Measurements from ENCODE around the gene HHAT.

HHAT gene

DNA sequence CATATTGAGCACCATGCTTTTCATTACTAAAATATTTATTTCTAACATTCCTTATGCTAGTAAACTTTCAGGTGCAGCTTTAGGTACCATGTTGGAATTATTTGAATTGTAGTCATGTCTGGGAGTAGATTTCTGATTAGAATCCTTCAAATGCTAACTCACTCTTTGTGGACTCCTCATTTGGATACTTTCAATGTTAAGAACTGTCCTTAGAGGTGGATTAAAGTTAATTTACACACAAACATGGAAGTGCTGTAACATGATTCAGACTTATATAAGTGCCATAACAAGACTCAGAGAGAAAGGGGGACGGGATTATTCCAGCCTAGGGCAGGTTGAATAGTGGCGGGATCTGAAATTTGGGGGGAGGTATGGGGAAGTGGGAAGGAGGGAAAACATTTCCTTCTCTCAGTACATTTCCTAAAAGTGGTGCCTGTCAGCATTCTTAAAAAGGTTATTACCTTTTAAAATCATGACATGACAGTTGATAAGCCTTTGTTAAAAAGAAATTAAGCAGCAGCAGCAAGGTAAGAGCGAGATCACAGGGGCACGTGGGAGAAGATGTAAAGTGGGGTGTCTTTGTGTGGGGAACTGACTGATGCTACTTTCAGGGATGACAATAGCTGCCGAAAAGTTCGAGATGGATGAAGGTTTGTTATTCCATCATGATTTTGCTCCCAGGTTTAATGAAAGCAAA is 44.4 kb downstream of the HHAT start:
- H3K4me3 ChIP-seq (ENCODE audit: low read length) = no peak overlapping the region
- TF ChIP-seq, protein P1, sequence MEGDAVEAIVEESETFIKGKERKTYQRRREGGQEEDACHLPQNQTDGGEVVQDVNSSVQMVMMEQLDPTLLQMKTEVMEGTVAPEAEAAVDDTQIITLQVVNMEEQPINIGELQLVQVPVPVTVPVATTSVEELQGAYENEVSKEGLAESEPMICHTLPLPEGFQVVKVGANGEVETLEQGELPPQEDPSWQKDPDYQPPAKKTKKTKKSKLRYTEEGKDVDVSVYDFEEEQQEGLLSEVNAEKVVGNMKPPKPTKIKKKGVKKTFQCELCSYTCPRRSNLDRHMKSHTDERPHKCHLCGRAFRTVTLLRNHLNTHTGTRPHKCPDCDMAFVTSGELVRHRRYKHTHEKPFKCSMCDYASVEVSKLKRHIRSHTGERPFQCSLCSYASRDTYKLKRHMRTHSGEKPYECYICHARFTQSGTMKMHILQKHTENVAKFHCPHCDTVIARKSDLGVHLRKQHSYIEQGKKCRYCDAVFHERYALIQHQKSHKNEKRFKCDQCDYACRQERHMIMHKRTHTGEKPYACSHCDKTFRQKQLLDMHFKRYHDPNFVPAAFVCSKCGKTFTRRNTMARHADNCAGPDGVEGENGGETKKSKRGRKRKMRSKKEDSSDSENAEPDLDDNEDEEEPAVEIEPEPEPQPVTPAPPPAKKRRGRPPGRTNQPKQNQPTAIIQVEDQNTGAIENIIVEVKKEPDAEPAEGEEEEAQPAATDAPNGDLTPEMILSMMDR (conservative IDR thresholded peaks at IDR 0.05; ENCODE audit: low read depth, low read length) = no peak
- DNase-seq (ENCODE audit: low read depth) = no peak

DNA sequence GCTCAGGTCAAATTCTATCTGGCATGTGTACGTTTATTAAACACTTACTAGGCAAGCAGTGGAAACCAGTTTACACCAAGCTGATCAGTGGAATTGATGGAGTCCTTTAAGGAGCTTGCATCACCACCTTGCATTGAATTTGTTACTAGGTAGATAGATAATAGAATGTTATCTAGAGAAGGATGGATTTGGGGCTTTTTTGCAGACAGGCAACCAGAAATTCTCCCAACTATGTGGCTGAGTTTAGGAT is 44.9 kb downstream of the HHAT start:
- no peak for DNase-seq (ENCODE audit: low read depth)
- H3K4me3 ChIP-seq (ENCODE audit: low read length) = no peak overlapping the region
- TF ChIP-seq, protein P1 (conservative IDR thresholded peaks at IDR 0.05; ENCODE audit: low read depth, low read length) = no peak

DNA sequence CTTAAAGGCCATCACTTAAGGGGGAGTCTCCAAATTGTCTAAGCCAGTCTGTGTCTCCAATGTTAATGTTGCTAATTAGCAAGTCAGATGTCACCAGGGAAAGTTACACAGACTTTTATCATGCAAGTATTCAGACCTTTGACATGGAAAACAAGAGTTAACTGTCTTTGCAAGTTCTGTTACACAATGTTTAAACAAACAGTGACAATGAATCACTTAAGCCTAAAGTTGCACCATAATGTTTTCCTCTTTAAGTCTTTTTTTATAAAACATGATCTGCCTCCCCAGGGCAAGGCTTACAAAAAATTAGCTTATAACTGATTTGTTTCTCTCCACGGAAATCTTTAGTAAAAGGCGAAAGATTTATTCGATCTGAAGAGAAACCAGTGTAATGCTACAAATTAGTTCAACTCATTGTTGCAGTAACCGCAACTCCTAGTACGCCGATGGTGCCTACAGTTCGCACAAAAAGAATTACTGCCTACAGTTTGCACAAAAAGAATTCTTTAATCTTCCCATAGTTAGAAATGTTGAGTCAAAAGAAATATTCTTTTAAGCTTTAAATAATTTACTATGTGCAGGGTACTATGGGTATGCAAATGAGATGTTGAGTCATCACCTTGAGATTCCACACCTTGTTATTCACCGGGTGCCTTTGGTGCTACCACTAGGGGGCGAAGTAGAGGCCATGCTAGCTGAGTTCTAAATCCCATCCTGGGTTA is 45.3 kb downstream of the HHAT start:
- DNase-seq (ENCODE audit: low read depth) = peak; percentile 90
- H3K4me3 ChIP-seq (ENCODE audit: low read length) = no peak overlapping the region
- TF ChIP-seq, protein P1 (conservative IDR thresholded peaks at IDR 0.05; ENCODE audit: low read depth, low read length) = peak; percentile 99

DNA sequence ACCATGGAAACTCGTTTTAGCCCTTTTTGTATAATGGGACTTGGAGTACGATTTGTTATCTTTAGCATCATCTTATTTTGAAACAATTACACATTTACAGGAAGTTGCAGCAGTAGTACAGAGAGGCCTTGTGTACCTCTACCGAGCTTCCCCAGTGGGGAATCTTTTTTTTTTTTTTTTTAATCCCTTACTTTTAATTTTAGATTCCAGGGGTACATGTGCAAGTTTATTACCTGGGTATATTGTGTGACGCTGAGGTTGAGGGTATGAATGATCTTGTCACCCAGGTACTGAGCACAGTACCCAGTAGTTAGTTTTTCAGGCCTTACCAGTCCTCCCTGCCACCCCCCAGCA is 45.9 kb downstream of the HHAT start:
- no peak overlapping the region for H3K4me3 ChIP-seq (ENCODE audit: low read length)
- TF ChIP-seq, protein P1 (conservative IDR thresholded peaks at IDR 0.05; ENCODE audit: low read depth, low read length) = no peak
- DNase-seq (ENCODE audit: low read depth) = no peak

DNA sequence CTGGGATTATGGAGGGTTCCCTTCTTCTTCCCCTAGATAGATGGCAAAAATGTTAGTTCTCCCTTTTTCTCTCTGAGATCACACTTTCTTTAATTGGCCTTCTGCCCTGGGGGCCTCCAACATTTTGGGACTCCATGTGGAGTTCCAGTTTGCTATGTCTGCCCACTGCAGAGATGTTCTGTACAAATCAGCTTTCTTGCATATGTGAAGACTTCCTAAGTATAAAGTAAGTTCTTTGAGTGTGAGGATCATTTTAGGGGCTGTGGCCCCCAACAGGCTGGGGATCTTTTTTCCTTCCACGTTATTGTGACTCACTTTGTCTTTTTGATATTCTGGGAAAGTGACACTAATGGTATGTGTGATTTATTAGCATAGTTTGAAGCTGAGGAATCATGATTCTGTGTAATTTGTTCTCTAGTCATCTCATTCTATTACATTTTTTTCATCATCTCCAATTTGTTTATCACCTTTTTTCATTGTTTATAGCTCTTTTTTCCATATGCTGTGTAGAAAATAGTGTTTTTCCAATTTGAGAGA is 48.2 kb downstream of the HHAT start:
- no peak for DNase-seq (ENCODE audit: low read depth)
- TF ChIP-seq, protein P1 (conservative IDR thresholded peaks at IDR 0.05; ENCODE audit: low read depth, low read length) = no peak
- H3K4me3 ChIP-seq (ENCODE audit: low read length) = no peak overlapping the region

DNA sequence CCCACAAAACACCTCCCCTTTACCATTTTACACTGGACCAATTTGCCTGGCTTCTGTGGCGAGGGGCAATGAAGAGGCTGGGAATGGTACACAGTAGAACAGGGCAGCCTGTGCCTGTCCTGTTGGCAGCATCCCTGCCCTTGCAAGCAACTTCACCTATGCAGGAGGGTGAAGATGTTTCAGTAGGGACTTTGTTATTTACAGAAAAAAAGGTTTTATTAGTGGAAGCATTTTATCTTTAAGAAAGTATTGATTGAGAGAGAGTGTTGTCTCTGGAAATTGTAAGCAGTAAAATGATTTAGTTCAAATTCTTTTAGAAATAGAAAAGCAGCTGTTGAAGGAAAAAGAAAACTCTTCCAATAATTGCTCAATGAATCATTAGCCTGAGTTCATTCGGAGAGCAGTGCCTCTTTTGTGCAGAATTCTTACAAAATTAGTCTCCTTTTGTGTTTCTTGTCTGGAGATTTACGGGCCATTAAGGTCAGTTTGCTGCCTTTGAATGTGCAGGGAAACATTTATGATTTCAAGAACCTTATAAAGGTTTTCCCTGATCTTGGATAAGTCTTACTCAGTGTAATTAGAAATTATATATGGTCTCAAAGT is 49.1 kb downstream of the HHAT start:
- TF ChIP-seq, protein P1 (conservative IDR thresholded peaks at IDR 0.05; ENCODE audit: low read depth, low read length) = no peak
- H3K4me3 ChIP-seq (ENCODE audit: low read length) = no peak overlapping the region
- no peak for DNase-seq (ENCODE audit: low read depth)

All from retinal pigment epithelial cell (primary cell).